GM21447 (cell line): ENCODE data around the gene CDC5L.

Source experiments
- ATAC-seq: cut with Tn5 transposase; IDR thresholded peaks from one replicate; pipeline ENCODE4 v1.9.1; 2021; ENCODE audit not compliant: unreplicated experiment

Gene CDC5L

DNA sequence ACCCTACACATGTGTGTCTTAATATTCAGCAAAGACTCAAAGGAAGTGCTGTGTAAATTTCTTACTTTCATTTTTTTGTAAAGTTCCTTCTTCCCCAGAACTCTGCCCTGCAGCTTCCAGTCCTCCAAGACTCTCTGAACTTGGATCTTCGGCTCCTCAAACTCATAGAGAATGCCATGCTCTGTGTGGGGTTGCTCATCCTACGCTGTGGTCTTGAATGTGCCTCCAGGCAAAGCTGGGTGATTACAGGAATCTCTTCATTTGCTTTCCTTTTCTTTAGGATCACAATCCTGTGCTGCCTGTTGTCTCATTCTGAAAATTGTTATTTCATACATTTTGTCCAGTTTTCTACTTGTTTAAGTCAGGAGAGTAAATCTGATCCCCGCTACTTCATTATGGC lies 14.5 kb upstream of the CDC5L start:
- ATAC-seq: no peak

DNA sequence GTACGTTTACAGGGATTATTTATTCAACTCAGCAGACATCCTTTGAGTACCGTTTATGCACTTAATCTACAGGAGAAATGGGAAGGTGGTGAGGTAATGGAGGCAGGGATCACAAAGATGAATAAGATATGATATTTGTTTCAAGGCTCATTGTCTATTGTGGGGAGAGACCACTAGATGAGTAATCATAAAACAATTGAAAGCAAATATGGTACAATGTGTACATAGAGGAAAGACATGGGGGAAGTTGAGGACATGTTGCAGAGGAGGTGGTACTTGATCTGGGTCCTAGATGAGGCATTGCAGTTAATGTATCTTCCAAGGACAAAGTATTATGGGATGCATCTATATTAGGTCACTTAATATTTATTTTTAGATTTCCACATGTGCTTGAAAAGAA lies 13.7 kb upstream of the CDC5L start:
- no peak for ATAC-seq

DNA sequence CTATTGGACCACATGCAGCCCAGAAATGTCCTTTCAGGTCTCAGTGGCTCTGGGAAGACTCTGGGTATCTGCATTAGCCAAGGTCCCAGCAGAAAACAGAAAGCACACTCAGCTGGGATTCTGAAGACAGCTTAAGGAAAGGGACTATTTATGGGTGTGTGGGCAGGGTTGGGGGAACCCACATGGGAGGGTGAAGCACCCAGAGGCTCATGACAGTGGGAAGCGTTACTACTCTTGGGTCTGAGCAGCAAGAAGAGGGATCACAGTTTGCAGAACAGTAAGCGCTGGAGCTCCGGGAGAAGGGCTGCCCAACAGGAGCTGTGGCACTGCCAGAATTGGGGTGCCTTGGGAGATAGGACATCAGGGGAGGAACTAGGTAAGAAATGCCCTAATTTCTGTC lies 12.4 kb upstream of the CDC5L start:
- ATAC-seq: no peak

DNA sequence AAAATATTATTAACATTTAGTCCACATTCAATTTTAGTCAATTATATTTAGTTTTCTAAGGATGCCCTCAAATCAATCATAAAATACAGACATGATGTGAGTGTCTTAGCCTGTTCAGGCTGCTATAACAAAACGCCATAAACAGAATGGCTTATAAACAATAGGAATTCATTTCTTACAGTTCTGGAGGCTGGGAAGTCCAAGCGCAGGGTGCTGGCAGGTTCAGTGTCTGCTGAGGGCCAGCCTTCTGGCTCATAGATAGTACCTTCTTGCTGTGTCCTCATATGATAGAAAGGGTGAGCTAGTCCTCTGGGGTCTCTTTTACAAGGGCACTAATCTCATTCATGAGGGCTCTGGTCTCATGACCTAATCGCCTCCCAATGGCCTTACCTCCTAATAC lies 10.0 kb upstream of the CDC5L start:
- no peak for ATAC-seq

DNA sequence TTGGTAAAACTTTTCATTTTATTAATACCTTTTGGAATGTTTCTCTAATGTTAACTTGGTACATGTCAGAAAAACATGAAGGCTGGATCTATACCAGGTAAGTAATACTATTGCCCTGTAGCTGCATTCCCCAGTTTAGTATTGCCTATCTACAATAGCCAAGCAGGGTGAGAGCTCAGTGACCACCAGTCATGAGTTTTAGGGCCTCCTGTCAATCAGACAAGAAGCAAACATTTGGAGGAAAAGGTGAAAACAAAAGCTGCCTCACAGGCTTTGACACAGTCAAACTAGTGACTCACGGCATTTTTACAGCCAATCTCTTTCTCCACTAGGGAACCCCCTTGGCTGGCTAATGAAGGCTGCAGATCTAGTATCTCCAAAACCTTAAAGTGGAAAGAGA lies 9.5 kb upstream of the CDC5L start:
- no peak for ATAC-seq

DNA sequence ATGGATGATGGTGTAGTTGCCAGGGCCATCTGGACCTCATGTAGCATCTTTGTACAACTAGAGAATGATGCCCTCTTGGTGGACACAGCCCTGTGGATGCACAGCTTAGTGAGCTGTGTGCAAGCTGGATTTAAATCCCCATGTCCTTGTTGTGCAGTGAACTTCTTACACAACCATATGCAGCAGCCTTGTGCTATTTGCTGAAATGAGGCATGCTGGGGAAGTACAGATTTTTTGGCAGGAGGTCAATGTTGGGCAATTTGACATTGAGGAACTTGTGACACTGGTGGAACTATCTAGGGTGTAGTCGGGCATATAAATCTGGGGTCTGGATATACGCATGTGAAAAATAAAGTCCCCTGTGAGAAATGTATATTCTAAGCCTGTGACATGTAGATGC lies 5.8 kb upstream of the CDC5L start:
- no peak for ATAC-seq

DNA sequence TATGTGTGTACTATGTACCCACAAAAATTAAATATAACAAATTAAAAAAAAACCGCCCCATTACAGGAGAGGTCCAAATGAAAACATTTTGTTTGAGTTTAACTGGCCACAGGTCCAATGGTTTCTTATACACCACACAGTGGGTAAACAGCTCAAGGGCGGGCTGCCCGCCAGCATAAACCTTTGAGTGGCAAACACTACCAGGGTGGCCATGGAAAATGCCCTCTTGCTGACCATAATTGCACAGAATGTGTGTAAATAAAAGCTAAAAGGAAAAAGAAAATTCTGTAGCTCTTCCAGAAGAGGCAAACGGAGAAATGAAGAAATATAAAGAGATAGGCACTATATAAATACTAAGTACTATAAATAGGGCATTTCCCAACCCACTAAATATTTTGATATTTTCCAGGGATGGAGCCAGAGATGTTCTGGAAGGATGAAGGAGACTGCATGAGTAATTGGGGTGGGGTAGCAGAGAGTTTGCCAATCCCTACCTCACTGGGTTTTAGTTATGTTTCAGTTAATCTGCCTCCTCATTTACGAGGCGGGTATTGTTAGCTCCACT lies 1.1 kb upstream of the CDC5L start:
- ATAC-seq: no peak

DNA sequence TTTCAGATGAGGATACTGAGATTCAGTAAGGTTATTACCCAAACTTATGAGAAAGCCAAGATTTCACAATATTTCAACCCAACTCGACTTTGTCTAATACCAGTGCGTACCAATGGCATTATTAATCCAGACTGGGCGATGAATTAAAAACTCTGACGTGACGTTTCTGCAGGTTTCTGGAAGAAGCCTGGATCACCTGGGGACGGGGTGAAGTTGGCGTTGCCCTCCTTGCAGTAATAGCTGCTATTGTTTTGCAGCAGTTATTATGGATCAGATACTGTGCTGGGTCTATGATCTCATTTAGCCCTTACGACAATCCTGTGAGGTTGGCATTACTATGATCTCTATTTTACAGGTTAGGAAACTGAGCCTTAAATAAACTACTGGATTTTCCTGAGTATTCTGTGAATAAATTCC lies 569 bp upstream of the CDC5L start:
- no peak for ATAC-seq

DNA sequence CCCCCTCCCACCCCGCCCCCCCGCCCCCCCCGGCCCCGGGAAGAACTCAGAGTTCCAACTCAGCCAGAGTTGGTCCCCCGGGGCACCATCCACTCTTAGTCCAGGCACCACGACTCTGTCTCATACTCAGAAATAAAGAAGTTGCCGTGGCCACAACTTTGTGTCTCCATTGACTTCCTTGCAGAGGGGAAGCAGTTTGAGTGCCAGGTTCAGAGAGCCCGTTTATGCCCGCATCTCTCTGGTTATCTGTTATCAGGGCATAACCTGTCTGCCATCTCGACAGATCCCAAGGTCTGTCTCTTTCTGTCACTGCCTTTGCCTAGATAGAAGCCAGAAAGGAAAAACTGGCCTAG lies 605 bp downstream of the CDC5L start:
- ATAC-seq: no peak

DNA sequence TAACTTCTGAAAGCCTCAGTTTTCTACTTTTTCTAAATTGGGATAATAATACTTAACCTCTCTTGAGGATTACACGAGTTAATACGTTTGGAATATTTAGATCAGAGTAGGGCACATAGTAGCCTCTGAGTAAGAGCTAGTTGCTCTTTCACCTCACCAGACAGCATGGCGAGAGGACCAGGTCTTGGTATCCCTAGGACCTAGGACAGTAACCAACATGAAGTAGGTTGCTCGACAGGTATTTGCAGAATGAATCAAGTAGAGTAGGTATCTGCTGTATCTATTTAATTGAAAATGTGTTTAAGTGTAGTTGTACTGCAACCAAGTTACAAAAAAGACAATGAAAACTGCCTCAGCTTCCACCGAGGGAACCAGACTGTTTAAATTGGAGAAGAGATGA lies 1.4 kb downstream of the CDC5L start:
- no peak for ATAC-seq

DNA sequence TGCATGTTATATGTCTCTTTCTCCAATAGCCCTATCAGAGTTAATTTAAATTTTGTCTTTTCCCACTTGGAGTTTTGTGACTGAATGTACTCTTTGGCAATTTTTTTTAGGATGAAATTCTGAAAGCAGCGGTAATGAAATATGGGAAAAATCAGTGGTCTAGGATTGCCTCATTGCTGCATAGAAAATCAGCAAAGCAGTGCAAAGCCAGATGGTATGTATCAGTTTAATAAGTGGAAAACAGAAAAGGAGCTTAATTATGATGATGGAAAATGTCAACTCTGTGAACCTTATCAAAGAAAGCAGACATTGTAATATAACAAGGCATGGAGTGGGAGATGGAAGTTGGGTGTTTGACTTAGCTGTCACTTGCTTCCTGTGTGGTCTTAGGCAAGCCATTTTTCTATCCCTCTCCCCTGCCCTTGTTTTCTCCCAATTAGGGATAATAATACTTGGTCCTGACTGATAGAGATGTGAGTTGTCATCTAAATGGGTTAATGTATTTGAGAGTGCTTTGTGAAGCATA lies 2.7 kb downstream of the CDC5L start:
- ATAC-seq: no peak

DNA sequence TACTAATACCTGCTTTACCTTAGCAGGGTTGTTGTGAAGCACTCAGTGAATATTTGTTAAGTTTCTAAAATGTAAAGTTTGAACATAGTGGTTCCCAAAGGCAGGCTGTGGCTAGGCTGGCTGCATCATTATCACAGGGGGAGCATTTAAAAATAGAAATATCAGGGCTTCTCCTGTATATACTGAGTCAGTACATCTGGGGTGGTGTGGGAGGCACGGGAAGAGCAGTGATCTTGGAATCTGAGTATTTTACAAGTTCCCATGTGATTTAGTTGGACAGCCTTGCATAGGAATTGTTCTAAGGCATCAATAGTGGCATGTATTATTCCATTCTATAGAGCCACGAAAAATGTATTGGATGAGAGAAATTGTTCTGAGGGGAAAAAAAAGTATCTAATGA lies 8.0 kb downstream of the CDC5L start:
- no peak for ATAC-seq

DNA sequence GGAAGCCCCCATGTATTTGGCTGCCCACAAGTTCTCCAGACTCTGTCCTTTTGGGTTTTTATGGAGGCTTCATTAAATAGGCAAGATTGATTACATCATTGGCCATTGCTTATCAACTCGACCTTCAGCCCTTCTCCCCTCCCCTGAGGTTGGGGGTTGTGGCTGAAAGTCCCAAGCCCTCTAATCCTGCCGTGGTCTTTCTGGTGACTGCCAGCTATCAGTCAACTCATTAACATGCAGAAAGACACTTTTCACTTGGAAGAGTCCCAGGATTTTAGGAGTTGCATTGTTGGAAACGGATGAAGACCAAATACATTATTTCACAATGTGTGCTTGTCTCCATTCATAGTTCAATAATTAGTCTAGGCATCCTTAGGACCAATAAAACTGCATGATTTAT lies 9.5 kb downstream of the CDC5L start:
- ATAC-seq: no peak

DNA sequence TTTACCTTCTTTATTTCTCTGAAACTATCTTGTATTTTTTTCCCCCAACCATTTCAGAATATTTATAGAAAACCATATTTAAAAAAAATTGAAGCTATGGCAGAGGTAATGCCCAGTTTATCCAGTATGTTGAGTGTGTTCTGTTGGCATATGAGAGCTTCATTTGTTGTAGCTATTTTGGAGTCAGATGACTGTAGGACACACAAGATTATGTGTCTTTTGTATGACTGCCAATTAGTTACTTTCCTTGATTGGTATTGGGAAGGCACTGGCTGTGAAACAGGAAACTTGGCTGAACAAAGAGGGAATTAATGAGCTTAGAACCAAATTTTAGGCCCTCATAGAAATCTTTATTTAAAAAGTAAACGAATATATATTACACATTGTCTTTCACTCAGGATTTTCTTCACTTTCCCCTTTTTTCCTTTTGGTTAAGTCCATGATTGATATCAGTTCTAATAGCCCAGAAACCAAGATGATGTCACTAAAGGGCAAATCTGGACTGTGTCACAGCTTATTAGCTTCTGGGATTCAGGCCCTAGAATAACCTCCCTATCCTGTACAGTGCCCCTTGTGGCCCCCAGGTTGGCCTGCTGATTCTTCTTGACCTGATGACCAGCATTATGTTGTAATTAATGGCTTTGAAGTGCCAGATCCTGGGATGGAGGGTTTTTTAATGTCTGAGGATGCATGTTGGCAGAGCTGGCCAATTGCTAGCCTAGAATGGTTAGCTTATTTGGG lies 10.1 kb downstream of the CDC5L start:
- no peak for ATAC-seq

DNA sequence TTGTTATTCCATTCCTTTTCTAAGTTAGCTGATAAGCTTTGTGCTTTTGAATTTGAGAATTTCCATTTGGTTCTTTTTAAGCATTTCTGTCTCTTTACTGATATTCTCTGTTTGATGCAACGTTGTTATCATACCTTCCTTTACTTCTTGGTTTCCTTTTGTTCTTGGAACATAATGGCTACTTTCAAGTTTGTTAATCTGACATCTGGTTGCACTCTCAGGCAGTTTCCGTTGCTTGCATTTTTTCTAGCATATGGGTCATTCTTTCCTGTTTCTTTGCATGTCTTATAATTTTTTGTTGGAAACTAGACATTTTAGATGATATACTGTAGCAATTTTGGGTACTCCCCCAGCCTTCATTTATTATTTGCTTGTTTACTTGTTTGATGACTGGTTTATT lies 12.5 kb downstream of the CDC5L start:
- no peak for ATAC-seq

DNA sequence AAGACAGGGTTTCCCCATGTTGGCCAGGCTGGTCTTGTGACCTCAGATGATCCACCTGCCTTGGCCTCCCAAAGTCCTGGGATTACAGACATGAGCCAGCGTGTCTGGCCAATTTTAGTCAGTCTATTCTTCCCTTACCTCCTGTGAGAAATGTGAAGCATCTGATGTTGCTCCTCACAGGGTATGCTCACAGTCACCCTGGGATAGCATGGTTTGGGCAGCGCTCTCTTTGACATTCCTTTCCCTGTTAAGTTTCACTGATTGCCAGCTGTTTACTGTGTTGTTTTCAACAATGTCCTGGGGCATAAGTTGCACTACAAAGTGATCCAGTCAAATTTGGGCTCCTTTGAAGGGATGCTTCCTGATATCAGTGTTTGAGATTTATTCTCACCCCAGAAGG lies 13.1 kb downstream of the CDC5L start:
- ATAC-seq: no peak

DNA sequence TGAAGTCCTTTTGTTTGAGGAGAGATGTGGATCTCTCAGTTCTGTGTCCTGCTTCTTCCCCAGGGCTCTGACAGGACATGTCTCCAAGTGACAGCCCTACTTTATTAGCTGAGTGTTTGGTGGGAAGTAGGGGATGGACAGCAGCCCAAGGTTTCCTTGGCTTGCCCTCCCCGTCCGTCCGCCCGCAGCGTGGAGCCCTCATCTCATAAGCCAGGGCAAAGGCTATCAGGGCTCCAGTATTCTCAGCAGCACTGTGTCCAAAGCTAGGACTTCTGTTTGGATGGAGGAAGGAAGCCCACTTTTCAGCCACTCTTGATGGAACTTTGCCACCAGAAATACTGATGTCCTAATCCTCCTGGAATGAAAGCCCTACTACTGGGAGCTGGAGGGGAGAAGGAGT lies 13.6 kb downstream of the CDC5L start:
- ATAC-seq: no peak

DNA sequence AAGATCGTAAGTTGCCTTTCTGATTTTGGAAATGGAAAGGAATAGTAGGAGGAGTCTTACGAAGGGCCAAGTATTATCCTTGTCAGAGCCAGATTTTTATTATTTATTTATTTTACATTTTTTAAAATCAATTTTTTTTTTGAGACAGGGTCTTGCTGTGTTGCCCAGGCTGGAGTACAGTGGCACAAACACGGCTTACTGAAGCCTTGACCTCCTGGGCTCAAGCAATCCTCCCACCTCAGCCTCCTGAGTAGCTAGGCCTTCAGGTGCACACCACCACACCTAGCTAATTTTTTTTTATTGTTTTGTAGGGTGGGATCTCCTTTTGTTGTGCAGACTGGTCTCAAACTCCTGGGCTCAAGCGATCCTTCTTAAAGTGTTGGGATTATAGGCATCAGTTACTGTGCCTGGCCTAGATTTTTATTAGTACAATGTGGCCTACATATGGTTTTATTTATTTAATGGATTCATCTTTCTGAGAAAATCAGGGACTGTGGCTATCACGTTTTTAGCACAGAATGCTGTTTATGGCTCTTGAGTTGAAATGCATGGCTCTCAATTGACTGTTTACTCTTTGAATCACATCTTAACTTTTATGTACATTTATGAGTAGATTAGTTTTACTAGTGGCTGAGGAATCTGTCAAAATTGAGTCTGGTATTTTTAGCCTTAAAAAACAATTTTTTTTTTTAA lies 16.7 kb downstream of the CDC5L start:
- no peak for ATAC-seq

DNA sequence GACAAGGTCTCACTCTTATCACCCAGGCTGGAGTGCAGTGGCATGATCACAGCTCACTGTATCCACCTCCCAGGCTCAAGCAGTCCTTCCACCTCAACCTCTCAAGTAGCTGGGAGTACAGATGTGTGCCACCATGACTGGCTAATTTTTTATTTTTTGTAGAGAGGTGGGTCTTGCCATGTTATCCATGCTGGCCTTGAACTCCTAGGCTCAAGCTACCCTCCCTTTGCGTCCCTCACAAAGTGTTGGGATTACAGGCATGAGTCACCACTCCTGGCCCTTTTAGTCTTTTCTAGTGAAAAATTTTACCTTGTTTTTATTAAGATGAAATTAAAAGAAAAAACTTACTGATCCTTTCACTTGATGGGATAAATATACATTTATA lies 17.2 kb downstream of the CDC5L start:
- ATAC-seq: no peak

DNA sequence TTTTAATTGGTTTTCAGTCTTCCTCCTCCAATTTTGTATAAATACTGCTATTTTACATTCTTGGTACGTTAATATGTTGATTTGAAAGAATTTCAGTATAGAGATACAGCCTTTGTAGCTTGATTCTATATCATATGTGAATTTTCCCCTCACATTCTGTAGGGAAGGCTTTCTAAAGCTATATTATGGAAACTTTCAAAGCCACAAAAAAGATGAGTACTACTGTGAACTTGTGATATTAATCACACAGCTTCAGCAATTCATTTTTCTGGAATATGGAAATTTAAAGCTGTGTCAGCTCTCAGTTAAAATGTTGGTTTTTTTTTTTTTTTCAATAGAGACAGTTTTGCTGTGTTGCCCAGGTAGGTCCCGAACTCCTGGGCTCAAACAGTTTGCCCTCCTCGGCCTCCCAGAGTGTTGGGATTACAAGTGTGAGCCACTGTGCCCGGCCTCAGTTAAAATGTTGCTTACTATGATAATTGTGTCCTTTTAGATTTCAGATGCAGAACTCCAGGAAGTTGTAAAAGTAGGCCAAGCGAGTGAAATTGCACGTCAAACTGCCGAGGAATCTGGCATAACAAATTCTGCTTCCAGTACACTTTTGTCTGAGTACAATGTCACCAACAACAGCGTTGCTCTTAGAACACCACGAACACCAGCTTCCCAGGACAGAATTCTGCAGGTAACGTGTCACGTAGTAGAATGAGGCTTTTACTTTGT lies 20.6 kb downstream of the CDC5L start:
- no peak for ATAC-seq

DNA sequence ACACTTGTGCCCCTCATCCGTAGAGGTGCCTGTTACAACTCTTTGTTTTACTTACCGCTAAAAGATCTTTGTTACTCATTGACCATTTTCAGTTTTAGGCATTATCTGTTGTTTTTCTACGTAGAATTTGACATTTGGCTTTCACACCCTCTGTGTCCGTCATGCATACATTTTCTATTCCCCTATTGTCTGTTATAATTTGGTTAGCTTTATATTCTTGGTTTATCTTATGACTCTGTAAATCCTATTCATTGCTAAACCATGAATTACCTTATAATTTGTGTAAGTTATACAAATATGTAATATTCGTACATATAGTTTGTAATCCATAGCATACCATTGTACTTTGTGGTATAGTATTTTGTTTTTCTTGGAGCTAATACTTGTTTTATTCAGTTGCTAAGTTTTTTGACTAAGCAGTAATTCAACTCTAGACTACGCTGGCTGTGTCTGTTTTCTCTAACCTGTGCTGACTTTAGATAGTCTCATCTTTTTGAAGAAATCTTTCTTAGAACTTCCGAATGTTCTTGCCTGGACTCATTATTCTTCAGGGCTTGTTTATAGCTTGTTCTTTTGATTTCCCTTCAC lies 21.8 kb downstream of the CDC5L start:
- ATAC-seq: no peak
